NT2/D1 (cell line): ENCODE data around the gene EIF4A3.

Source experiments
- DNase-seq: peaks from one replicate; pipeline ENCODE4 v3.0.0-alpha.2; 2011; ENCODE audit warnings: low read depth, low spot score
- H3K27me3 ChIP-seq: 2 replicates; pipeline ENCODE4 v1.6.0; 2011; ENCODE audit warnings: mild to moderate bottlenecking; ENCODE audit not compliant: insufficient read length, insufficient read depth
- H3K36me3 ChIP-seq: 2 replicates; pipeline ENCODE4 v1.6.1; 2011; ENCODE audit warnings: mild to moderate bottlenecking, low read length, mixed read lengths; ENCODE audit not compliant: insufficient read depth, insufficient read length
- H3K4me1 ChIP-seq: 2 replicates; pipeline ENCODE4 v1.5.1; 2011; ENCODE audit not compliant: insufficient read depth, insufficient read length
- H3K4me3 ChIP-seq: 2 replicates; pipeline ENCODE4 v1.5.1; 2011; ENCODE audit warnings: low read depth; ENCODE audit not compliant: insufficient read length
- H3K9ac ChIP-seq: 2 replicates; pipeline ENCODE4 v1.6.0; 2011; ENCODE audit warnings: low read depth; ENCODE audit not compliant: insufficient read length
- H3K9me3 ChIP-seq: 2 replicates; pipeline ENCODE4 v1.5.1; 2011; ENCODE audit warnings: mild to moderate bottlenecking, low read length; ENCODE audit not compliant: insufficient read depth
- SUZ12 ChIP-seq: IDR thresholded peaks from 2 replicates; pipeline ENCODE4 v1.6.1; 2011; ENCODE audit not compliant: insufficient read length, insufficient read depth; ENCODE audit errors: extremely low read depth
- YY1 ChIP-seq: IDR thresholded peaks from 2 replicates; pipeline ENCODE4 v1.6.1; 2011; ENCODE audit not compliant: insufficient read length, insufficient read depth
- ZNF274 ChIP-seq: IDR thresholded peaks from 2 replicates; pipeline ENCODE4 v1.6.1; 2011; ENCODE audit warnings: mild to moderate bottlenecking, low read depth, low read length

EIF4A3 gene

DNA sequence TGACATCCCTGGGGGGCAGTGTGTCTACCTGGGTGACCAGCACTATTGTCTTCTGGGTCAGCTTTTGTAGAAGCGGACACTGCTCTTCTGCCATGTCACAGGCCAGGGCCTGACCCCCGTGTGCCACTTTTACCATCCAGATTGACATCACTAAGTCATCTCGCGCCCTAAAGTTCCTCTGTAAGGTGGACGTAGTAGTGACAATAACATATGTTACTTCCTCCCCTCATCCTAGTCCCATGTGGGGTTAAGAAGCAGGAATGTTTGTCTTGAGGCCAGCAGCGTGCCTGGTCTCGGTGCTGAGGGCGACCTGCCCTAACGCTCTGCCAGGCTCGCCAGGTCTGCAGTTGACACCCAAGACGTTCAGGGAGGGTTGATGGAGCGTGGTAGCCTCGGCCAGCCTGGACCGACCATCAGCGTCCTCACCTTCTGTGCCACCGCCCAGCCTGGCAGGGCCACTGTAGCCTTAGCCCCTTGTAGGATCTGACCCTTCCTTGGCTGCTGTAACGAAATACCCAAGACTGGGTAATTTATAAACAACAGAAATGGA is 24.8 kb downstream of the EIF4A3 start:
- Histone ChIP-seq H3K4me3 (no peak overlapping the region), H3K36me3 (peaks cover 17% of the 10 kb centered on the region), H3K9me3 (no peaks in the 10 kb centered on the region), H3K9ac (no peak overlapping the region), H3K4me1 (peaks cover 10% of the 10 kb centered on the region), H3K27me3 (no peaks in the 10 kb centered on the region)
- DNase-seq: no peak
- TF ChIP-seq ZNF274: no peak
- no peak for TF ChIP-seq YY1
- no peak for TF ChIP-seq SUZ12

DNA sequence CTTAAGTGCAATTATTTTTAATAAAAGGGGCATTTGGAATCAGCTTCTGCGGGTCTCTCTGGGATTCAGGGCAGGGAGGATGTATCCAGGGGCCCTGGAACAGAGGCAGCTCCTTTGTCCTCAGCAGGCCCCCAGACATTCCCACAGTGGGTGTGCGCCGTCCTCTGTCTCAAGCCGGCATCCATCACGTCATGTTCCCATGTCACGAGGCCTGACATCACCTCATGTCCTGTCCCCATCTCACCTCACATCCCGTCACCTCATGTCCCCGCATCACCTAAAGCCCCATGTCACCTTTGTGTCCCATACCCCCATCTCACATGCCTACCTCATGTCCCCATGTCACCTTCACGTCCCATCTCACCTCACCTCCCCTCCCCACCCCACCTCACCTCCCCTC is 27.1 kb downstream of the EIF4A3 start:
- TF ChIP-seq YY1: no peak
- TF ChIP-seq SUZ12: no peak
- no peak for TF ChIP-seq ZNF274
- no peak overlapping the region for H3K9ac ChIP-seq
- DNase-seq: no peak
- H3K36me3 ChIP-seq: peaks cover 21% of the 10 kb centered on the region
- peaks cover 17% of the 10 kb centered on the region for H3K4me1 ChIP-seq
- H3K4me3 ChIP-seq: no peak overlapping the region
- H3K27me3 ChIP-seq: no peaks in the 10 kb centered on the region
- H3K9me3 ChIP-seq: 0 out of 2 replicates have a peak, but pooled peaks cover 5% of the 10 kb centered on the region

GRCh38 chr17:80119271-80119791 is 27.6 kb downstream of the EIF4A3 start:
- no peaks in the 10 kb centered on the region for H3K27me3 ChIP-seq
- H3K9ac ChIP-seq: no peak overlapping the region
- H3K4me3 ChIP-seq: no peak overlapping the region
- no peak for DNase-seq
- peaks cover 12% of the 10 kb centered on the region for H3K4me1 ChIP-seq
- peaks cover 21% of the 10 kb centered on the region for H3K36me3 ChIP-seq
- TF ChIP-seq ZNF274 (no peak), SUZ12 (no peak), YY1 (no peak)
- 0 out of 2 replicates have a peak, but pooled peaks cover 9% of the 10 kb centered on the region for H3K9me3 ChIP-seq

GRCh38 chr17:80118601-80119270 is 28.2 kb downstream of the EIF4A3 start:
- TF ChIP-seq ZNF274 (no peak), SUZ12 (no peak), YY1 (no peak)
- H3K9me3 ChIP-seq: 0 out of 2 replicates have a peak, but pooled peaks cover 11% of the 10 kb centered on the region
- H3K9ac ChIP-seq: no peak overlapping the region
- no peak overlapping the region for H3K4me3 ChIP-seq
- no peaks in the 10 kb centered on the region for H3K27me3 ChIP-seq
- peaks cover 21% of the 10 kb centered on the region for H3K36me3 ChIP-seq
- peaks cover 10% of the 10 kb centered on the region for H3K4me1 ChIP-seq
- no peak for DNase-seq

DNA sequence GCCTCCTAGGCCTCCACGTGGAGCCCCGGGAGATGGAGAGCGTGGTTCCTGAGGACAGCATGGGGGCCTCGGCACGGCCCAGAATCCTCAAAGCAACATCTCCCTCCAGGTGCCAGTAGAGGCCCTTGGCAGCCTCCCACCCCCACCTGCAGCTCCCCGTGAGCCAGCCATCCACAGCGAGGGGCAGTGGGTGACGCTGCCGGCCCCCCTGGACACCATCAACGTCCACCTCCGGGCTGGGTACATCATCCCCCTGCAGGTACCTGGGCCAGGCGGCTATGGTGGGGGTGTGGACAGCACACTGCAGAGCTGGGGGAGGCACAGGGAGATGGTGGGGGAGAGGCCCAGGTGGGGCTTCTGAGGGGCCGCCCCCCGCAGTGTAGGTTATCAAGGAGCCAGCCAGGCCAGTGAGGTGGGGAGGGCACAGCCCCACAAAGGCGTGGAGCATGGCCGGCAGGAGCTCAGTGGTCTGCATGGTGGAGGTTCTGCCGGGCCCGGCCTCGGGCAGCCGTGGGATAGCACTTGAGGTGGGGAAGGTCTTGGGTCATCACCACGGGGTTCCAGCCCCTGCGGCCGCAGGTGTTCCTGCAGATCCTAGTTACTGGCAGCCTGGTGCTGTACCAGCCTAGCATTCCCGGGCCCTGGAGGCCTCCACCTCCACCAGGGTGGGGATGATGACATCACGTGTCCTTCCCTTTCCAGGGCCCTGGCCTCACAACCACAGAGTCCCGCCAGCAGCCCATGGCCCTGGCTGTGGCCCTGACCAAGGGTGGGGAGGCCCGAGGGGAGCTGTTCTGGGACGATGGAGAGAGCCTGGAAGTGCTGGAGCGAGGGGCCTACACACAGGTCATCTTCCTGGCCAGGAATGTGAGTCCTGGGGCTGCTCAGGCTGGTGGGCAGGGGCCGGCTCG is 29.2 kb downstream of the EIF4A3 start:
- Histone ChIP-seq H3K4me1 (peaks cover 15% of the 10 kb centered on the region), H3K27me3 (no peaks in the 10 kb centered on the region), H3K9ac (peak overlapping the region; percentile 18), H3K4me3 (no peak overlapping the region), H3K36me3 (peaks cover 25% of the 10 kb centered on the region), H3K9me3 (0 out of 2 replicates have a peak, but pooled peaks cover 11% of the 10 kb centered on the region)
- no peak for DNase-seq
- TF ChIP-seq YY1 (no peak), ZNF274 (no peak), SUZ12 (no peak)

- H3K4me1 ChIP-seq: peaks cover 20% of the 10 kb centered on the region
- H3K9ac ChIP-seq: no peak overlapping the region
- TF ChIP-seq SUZ12: no peak
- TF ChIP-seq ZNF274: no peak
- no peak for TF ChIP-seq YY1
- 0 out of 2 replicates have a peak, but pooled peaks cover 11% of the 10 kb centered on the region for H3K9me3 ChIP-seq
- no peaks in the 10 kb centered on the region for H3K27me3 ChIP-seq
- DNase-seq: no peak
- no peak overlapping the region for H3K4me3 ChIP-seq
- peaks cover 29% of the 10 kb centered on the region for H3K36me3 ChIP-seq
These were observed 30.0 kb downstream of the EIF4A3 start for GRCh38 chr17:80116921-80117380.
